Pancreas (tissue), 10 donors: ENCODE data around the gene NKAIN1. TPM values are rescaled to one million over a fixed set of nuclear protein-coding genes. Genes with fewer than 3 reads are reported as not detected.

Experiments
- ATAC-seq, 4 donors: fragments of 200-7000 bp; cut with Tn5 transposase; one replicate each; pipeline versions ENCODE4 v1.8.0 to v1.9.1; 2020; ENCODE audit warnings: mild to moderate bottlenecking in 4 of 4, moderate library complexity in 4 of 4
- DNase-seq, 6 donors: peaks; one replicate each; pipeline ENCODE4 v3.0.0-alpha.2; 2020
- FAIRE-seq: peaks from 2 replicates; lab custom pipeline; 2012; peaks lifted over from hg19 to GRCh38; lab: Jason Lieb, UNC
- H3K27ac ChIP-seq, 4 donors: fragments of 200-600 bp; sonication (generic); 1 replicate in 3 of 4; 2 replicates in 1 of 4; pipeline versions ENCODE4 v1.5.0 to v1.8.0; 2020
- H3K27me3 ChIP-seq, 4 donors: fragments of 200-600 bp; one replicate each; pipeline ENCODE4 v1.8.0; 2021
- H3K36me3 ChIP-seq, 3 donors: fragments of 200-600 bp; sonication (generic) in 1 of 3; one replicate each; pipeline versions ENCODE4 v1.5.0 to v1.8.0; 2020 to 2021
- H3K4me1 ChIP-seq, 3 donors: fragments of 200-600 bp; one replicate each; pipeline ENCODE4 v1.8.0; 2021
- H3K4me3 ChIP-seq, 4 donors: fragments of 200-600 bp; sonication (generic) in 2 of 4; one replicate each; pipeline versions ENCODE4 v1.5.0 to v1.8.0; 2020 to 2021
- H3K9me3 ChIP-seq, 4 donors: fragments of 200-600 bp; one replicate each; pipeline ENCODE4 v1.8.0; 2021
- CTCF ChIP-seq, 4 donors: fragments of 200-600 bp; sonication (generic) in 3 of 4; IDR thresholded peaks; one replicate each; pipeline versions ENCODE4 v1.5.0 to v1.8.0; 2021; ENCODE audit warnings: antibody characterized with exemption in 4 of 4
- WGBS, 2 donors: extraction: QIAGEN DNeasy Blood & Tissue Kit; methylation state at CpG; one replicate each; pipeline ENCODE4 v1.1.7; 2013; 5-methylcytosine and 5-hydroxymethylcytosine counted together
- intact Hi-C, 3 donors: fragments of 100-400 bp; cut with DNase I; formaldehyde crosslinking; loops; one replicate each; pipeline versions ENCODE4 v1.11.1 to v1.14.2; 2022
- polyA plus RNA-seq, 2 donors: library from polyadenylated mRNA; stranded (reverse); fragments of 200-250 nt; gene quantifications; one replicate each; pipeline ENCODE4 v1.2.3, GENCODE V29; 2013
- total RNA-seq, 6 donors: library from RNA; stranded (reverse); fragmentation: NEBNext Ultra II Directional in 4 of 6; extraction: Animal tissue kit (Norgen Biotek cat#: 25700) in 4 of 6; gene quantifications; one replicate each; pipeline versions ENCODE4 v1.2.1 to v1.2.4, GENCODE V29; 2021 to 2023
- donor health status: healthy with polysubstance abuse.
- donor health status: DM: no; HTN: no; CAD: no; lungs with moderate emphysema.
- donor health status: DM: no; HTN: no; CAD: no.
- donor health status: control.
- donor health status: control.
- donor health status: Bipolar disorder and iron deficiency.
- donor health status: DM: yes; HTN: yes; CAD: no.
- donor health status: DM: no; HTN: no; CAD: no.
- donor health status: DM: no; HTN: no; CAD: no.
- donor health status: DM: yes; HTN: yes; CAD: no.

The NKAIN1 gene
- total and polyA plus RNA-seq, 8 donors, result 0.12 to 0.73 (median 0.21) TPM; not detected in 2

GRCh38 chr1:31215065-31215570 is 24.6 kb downstream of the NKAIN1 start:
- Histone ChIP-seq H3K4me3 (no peak overlapping the region), H3K27me3 (no peaks in the 10 kb centered on the region), H3K27ac (no peak overlapping the region), H3K9me3 (no peaks in the 10 kb centered on the region), H3K36me3 (no peaks in the 10 kb centered on the region), H3K4me1 (no peaks in the 10 kb centered on the region)
- DNase-seq (no peak), ATAC-seq (no peak), FAIRE-seq (no peak)
- 69 to 74% methylated on average over 11 of the region's 11 CpGs for WGBS, 2 donors
- no peak for TF ChIP-seq CTCF (IDR thresholded peaks at IDR 0.05)
- intact Hi-C loops, result no loop called here

- ATAC-seq, result no peak
- H3K9me3 ChIP-seq, result no peaks in the 10 kb centered on the region
- H3K27ac ChIP-seq, result no peak overlapping the region
- intact Hi-C loops, result no loop called here
- no peaks in the 10 kb centered on the region for H3K36me3 ChIP-seq
- WGBS, 2 donors, result 53 to 61% methylated on average over 12 of the region's 12 CpGs
- no peak for FAIRE-seq
- no peak for DNase-seq
- H3K4me1 ChIP-seq, result no peaks in the 10 kb centered on the region
- no peak overlapping the region for H3K4me3 ChIP-seq
- no peaks in the 10 kb centered on the region for H3K27me3 ChIP-seq
- TF ChIP-seq CTCF (IDR thresholded peaks at IDR 0.05), result no peak
Observed at GRCh38 chr1:31214316-31215064, 25.2 kb downstream of the NKAIN1 start.

- intact Hi-C loops, result no loop called here
- no peak for ATAC-seq
Observed at GRCh38 chr1:31208361-31208945, 31.2 kb downstream of the NKAIN1 start.

GRCh38 chr1:31207569-31207968 is 32.1 kb downstream of the NKAIN1 start:
- DNase-seq (no peak), ATAC-seq (no peak), FAIRE-seq (no peak)
- TF ChIP-seq CTCF (IDR thresholded peaks at IDR 0.05), result no peak
- Histone ChIP-seq H3K36me3 (no peaks in the 10 kb centered on the region), H3K4me1 (no peaks in the 10 kb centered on the region), H3K9me3 (no peaks in the 10 kb centered on the region), H3K4me3 (no peak overlapping the region), H3K27me3 (no peaks in the 10 kb centered on the region), H3K27ac (no peak overlapping the region)
- intact Hi-C loops, result no loop called here
- 75 to 80% methylated on average over 5 of the region's 5 CpGs for WGBS, 2 donors

More at GRCh38 chr1:31208361-31208945, 31.2 kb downstream of the NKAIN1 start:
- no peaks in the 10 kb centered on the region for H3K4me1 ChIP-seq
- H3K9me3 ChIP-seq, result no peaks in the 10 kb centered on the region
- no peaks in the 10 kb centered on the region for H3K36me3 ChIP-seq
- no peak for TF ChIP-seq CTCF (IDR thresholded peaks at IDR 0.05)
- DNase-seq, result no peak
- no peak overlapping the region for H3K4me3 ChIP-seq
- H3K27me3 ChIP-seq, result no peaks in the 10 kb centered on the region
- no peak for FAIRE-seq
- 77% methylated on average over 9 of the region's 9 CpGs for WGBS, 2 donors
- no peak overlapping the region for H3K27ac ChIP-seq

- Histone ChIP-seq H3K4me3 (no peak overlapping the region), H3K9me3 (no peaks in the 10 kb centered on the region), H3K4me1 (no peaks in the 10 kb centered on the region), H3K36me3 (no peaks in the 10 kb centered on the region), H3K27ac (no peak overlapping the region), H3K27me3 (no peaks in the 10 kb centered on the region)
- 78 to 82% methylated on average over 3 of the region's 3 CpGs for WGBS, 2 donors
- DNase-seq (no peak), ATAC-seq (no peak), FAIRE-seq (no peak)
- no peak for TF ChIP-seq CTCF (IDR thresholded peaks at IDR 0.05)
- intact Hi-C loops, result no loop called here
Observed at GRCh38 chr1:31207046-31207445, 32.6 kb downstream of the NKAIN1 start.
